Sigmoid colon (tissue), 7 donors: ENCODE measurements around the gene ATP5IF1. TPM values are rescaled to one million over a fixed set of nuclear protein-coding genes. Genes with fewer than 3 reads are reported as not detected.

Experiments
- DNase-seq: peaks from one replicate; pipeline ENCODE4 v3.0.0-alpha.2; 2019
- H3K27ac ChIP-seq, 4 donors: fragments of 200-600 bp; sonication (generic); one replicate each; pipeline ENCODE4 v1.5.1; 2016 to 2019; ENCODE audit warnings: mild to moderate bottlenecking in 1 of 4
- H3K27me3 ChIP-seq, 3 donors: fragments of 200-600 bp; sonication (generic); one replicate each; pipeline ENCODE4 v1.5.1; 2019; ENCODE audit warnings: mild to moderate bottlenecking in 1 of 3
- H3K36me3 ChIP-seq, 4 donors: fragments of 200-600 bp; sonication (generic); one replicate each; pipeline ENCODE4 v1.5.1; 2016 to 2019
- H3K4me1 ChIP-seq, 4 donors: fragments of 200-600 bp; sonication (generic); one replicate each; pipeline ENCODE4 v1.5.1; 2017 to 2019
- H3K4me3 ChIP-seq, 4 donors: fragments of 200-600 bp; sonication (generic); one replicate each; pipeline ENCODE4 v1.5.1; 2017 to 2019; ENCODE audit warnings: mild to moderate bottlenecking in 2 of 4, moderate library complexity in 1 of 4
- H3K9me3 ChIP-seq, 4 donors: fragments of 200-600 bp in 3 of 4; sonication (generic) in 3 of 4; one replicate each; pipeline versions ENCODE4 v1.5.1 to v1.6.1; 2013 to 2019
- EP300 ChIP-seq, 4 donors: sonication (generic); formaldehyde crosslinking; IDR thresholded peaks; one replicate each; pipeline ENCODE4 v1.6.1; 2017; ENCODE audit warnings: antibody characterized with exemption in 4 of 4
- POLR2A ChIP-seq, 2 donors: fragments of 450-650 bp; IDR thresholded peaks; one replicate each; pipeline ENCODE4 v1.6.1; 2016; ENCODE audit warnings: antibody characterized with exemption in 2 of 2, mild to moderate bottlenecking in 2 of 2, moderate library complexity in 2 of 2
- POLR2AphosphoS5 ChIP-seq, 4 donors: sonication (generic); formaldehyde crosslinking; IDR thresholded peaks; one replicate each; pipeline ENCODE4 v1.6.1; 2017; ENCODE audit warnings: antibody characterized with exemption in 4 of 4
- WGBS, 2 donors: extraction: QIAGEN DNeasy Blood & Tissue Kit; methylation state at CpG; one replicate each; pipeline ENCODE4 v1.1.7; 2013; 5-methylcytosine and 5-hydroxymethylcytosine counted together
- intact Hi-C: fragments of 100-400 bp; cut with DNase I; formaldehyde crosslinking; loops from one replicate; pipeline ENCODE4 v1.15.1; 2023
- polyA plus RNA-seq, 3 donors: library from polyadenylated mRNA; stranded (reverse); fragments of 200-250 nt; gene quantifications; one replicate each; pipeline ENCODE4 v1.2.3, GENCODE V29; 2013
- total RNA-seq, 4 donors: library from RNA; depleted of rRNA; stranded (reverse); fragments of >200 nt; gene quantifications; one replicate each; pipeline ENCODE4 v1.1.0, GENCODE V29; 2016
- TF ChIP-seq, protein P1 (sequence below), 4 experiments: fragments of 450-650 bp in 3 of 4; fragments of 200-600 bp in 1 of 4; IDR thresholded peaks; one replicate each; pipeline ENCODE4 v1.5.1; 2016 to 2019; ENCODE audit warnings: antibody characterized with exemption in 4 of 4, mild to moderate bottlenecking in 3 of 4, moderate library complexity in 2 of 4
- donor health status: healthy with polysubstance abuse.
- donor health status: Bipolar disorder and iron deficiency.
- donor health status: healthy.

The ATP5IF1 gene
- total and polyA plus RNA-seq, 7 donors = 167 to 1,120 (median 260) TPM

DNA sequence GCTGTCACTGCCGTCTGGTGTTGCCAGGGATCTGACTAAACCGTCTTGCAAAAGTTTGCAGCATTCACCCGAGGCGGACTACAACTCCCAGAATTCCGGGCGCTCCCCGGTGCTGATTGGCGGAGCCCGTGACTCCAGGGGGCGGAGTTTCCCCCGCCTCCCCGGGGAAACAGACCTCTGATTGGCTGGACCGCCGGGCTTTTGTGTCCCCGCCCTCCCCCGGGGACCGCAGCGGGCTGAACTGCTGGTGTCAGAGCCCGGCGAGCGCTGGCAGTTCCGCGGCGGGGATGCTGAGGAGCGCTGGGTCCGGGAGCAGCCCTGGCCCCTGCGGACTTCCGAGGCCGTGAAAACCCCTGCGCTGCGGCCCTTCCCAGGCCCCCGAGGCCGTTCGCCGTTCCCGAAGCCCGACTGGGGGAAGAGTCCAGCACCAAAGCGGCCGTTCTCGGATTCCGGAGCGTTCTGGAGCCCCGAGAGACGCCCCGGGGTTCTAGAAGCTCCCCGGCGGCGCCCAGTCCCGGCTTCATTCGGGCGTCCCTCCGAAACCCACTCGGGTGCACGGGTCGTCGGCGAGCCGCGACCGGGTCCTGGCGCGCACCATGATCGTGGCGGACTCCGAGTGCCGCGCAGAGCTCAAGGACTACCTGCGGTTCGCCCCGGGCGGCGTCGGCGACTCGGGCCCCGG is 23.5 kb downstream of the ATP5IF1 start, which contains the start of gene SESN2:
Gene SESN2, plus strand, starts transcription at position 267 of the 682 bp plus-strand sequence. Its CDS starts 330 bp downstream, at position 597.
- Histone ChIP-seq H3K9me3 (no peaks in the 10 kb centered on the region), H3K27me3 (no peaks in the 10 kb centered on the region), H3K4me1 (peaks cover 0 to 29% (median 18%) of the 10 kb centered on the region in 4 donors), H3K27ac (peak within 1 kb of the TSS; percentile 85 to 98 (median 95)), H3K36me3 (no peaks in the 10 kb centered on the region), H3K4me3 (peak within 1 kb of the TSS; percentile 77 to 87 (median 80))
- 0 to 1% methylated on average over 76 of the region's 76 CpGs for WGBS, 2 donors
- intact Hi-C loops = no loop called here
- TF ChIP-seq POLR2A (IDR thresholded peaks at IDR 0.05) (peak; percentile 97 to 98), POLR2AphosphoS5 (IDR thresholded peaks at IDR 0.05) (peak; percentile 98 to 99 (median 98))
- TF ChIP-seq, protein P1, sequence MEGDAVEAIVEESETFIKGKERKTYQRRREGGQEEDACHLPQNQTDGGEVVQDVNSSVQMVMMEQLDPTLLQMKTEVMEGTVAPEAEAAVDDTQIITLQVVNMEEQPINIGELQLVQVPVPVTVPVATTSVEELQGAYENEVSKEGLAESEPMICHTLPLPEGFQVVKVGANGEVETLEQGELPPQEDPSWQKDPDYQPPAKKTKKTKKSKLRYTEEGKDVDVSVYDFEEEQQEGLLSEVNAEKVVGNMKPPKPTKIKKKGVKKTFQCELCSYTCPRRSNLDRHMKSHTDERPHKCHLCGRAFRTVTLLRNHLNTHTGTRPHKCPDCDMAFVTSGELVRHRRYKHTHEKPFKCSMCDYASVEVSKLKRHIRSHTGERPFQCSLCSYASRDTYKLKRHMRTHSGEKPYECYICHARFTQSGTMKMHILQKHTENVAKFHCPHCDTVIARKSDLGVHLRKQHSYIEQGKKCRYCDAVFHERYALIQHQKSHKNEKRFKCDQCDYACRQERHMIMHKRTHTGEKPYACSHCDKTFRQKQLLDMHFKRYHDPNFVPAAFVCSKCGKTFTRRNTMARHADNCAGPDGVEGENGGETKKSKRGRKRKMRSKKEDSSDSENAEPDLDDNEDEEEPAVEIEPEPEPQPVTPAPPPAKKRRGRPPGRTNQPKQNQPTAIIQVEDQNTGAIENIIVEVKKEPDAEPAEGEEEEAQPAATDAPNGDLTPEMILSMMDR (IDR thresholded peaks at IDR 0.05) = no peak
- DNase-seq = peak; percentile 100

DNA sequence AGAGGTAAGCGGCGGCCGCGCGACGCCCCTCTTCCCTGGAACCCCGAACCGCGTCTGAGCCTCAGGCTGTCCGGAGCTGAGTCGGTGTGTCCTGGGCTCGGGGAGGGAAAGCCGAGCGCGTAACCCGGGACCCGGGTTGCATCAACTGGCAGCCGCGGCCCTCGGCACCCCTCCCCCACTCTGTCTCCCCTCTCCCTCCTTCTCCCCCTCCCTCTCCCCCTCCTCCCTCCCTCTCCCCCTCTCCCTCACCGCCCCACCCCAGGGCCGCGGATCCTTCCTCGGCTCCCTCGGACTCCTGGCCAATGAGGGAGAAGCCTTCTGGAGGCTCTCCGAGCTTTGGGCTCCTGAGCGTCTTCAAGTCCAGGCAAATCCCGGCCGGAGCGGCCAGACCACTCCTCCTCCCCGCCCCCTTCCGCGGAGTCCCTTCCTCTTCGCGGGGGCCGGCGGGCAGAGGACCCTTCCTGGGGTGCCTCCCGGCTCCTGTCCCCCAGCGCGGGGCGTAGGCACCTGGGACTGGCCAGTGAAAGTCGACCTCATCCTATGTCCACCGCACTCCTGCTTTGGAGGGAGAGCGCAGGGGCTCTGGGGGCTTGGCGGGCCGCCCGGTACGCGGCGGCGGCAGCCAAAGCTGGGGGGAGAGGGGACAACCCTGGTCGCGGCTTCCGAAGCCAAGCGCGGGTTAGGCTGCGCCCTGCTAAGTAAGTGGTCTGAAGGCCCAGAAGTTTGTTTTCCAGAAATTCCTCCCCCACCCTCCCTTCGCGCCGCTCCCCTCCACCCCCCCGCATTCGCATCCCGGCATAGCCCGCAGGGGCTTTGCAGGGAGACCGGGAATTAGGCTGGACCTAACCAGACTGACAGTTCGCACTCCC is 24.2 kb downstream of the ATP5IF1 start:
- intact Hi-C loops = no loop called here
- H3K4me1 ChIP-seq = peaks cover 0 to 29% (median 18%) of the 10 kb centered on the region in 4 donors
- H3K9me3 ChIP-seq = no peaks in the 10 kb centered on the region
- peak in 1 of 4 donors; percentile 57 for TF ChIP-seq POLR2AphosphoS5 (IDR thresholded peaks at IDR 0.05)
- TF ChIP-seq EP300 (IDR thresholded peaks at IDR 0.05) = peak in 1 of 4 donors; percentile 9
- TF ChIP-seq, protein P1 (IDR thresholded peaks at IDR 0.05) = no peak
- TF ChIP-seq POLR2A (IDR thresholded peaks at IDR 0.05) = no peak
- peak overlapping the region; percentile 85 to 98 (median 95) for H3K27ac ChIP-seq
- H3K27me3 ChIP-seq = no peaks in the 10 kb centered on the region
- H3K36me3 ChIP-seq = no peaks in the 10 kb centered on the region
- 1 to 3% methylated on average over 66 of the region's 66 CpGs for WGBS, 2 donors
- H3K4me3 ChIP-seq = peak overlapping the region; percentile 77 to 87 (median 80)
- peak; percentile 95 for DNase-seq

DNA sequence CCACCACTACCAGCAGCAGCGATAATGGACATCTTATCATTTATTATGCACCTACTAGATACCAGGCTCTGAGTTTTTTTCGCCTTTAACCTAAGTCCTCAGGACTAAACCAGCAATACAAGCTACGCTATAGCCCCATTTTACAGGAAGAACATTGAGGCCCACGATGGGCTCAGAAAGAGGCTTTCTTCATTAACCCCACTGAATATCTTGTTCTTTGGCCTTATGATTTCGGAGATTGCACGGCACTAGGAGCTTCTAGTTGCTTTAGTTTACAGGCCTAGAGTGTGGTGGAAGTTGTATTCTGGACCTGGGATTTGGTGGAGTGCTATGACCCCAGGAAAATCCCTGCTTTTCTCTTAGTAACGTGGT is 24.9 kb downstream of the ATP5IF1 start:
- H3K27ac ChIP-seq = peak overlapping the region; percentile 85 to 98 (median 95)
- intact Hi-C loops = no loop called here
- 38 to 69% methylated on average over 7 of the region's 7 CpGs for WGBS, 2 donors

DNA sequence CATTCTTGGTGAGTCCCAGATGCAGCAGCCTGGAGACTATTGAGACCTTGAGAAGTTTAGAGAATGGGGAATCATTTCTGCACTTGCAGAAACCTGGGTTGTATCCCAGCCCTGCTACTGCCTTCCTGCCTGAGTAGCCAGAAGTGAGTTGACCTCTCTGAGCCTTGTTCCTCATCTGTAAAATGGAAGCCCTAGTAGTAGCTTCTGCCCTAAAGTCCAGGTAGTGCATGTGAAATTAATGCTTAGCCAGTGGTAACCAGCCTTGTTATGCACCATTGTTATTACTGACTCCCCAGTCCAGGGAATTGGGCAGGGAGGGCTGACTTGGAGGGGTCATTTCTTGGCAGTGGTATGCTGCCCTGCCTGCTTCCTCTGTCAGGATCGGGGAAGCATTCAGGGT is 29.0 kb downstream of the ATP5IF1 start:
- Histone ChIP-seq H3K4me3 (no peak overlapping the region), H3K27me3 (no peaks in the 10 kb centered on the region), H3K4me1 (peaks cover 0 to 22% (median 15%) of the 10 kb centered on the region in 4 donors), H3K27ac (no peak overlapping the region), H3K9me3 (no peaks in the 10 kb centered on the region), H3K36me3 (peaks cover 0 to 13% (median 0%) of the 10 kb centered on the region in 4 donors)
- peak; percentile 46 for DNase-seq
- TF ChIP-seq POLR2A (IDR thresholded peaks at IDR 0.05) (no peak), EP300 (IDR thresholded peaks at IDR 0.05) (no peak), POLR2AphosphoS5 (IDR thresholded peaks at IDR 0.05) (no peak)
- TF ChIP-seq, protein P1 (IDR thresholded peaks at IDR 0.05) = no peak
- intact Hi-C loops = loop anchor here (5.0 kb wide), 1 partner anchor 57 kb away; no protein-coding TSS in a partner anchor
- WGBS, 2 donors = 91 to 97% methylated on average over 1 of the region's 1 CpG

More for the DNA sequence above, 24.9 kb downstream of the ATP5IF1 start:
- no peaks in the 10 kb centered on the region for H3K27me3 ChIP-seq
- H3K4me3 ChIP-seq = peak overlapping the region; percentile 77 to 87 (median 80)
- TF ChIP-seq POLR2AphosphoS5 (IDR thresholded peaks at IDR 0.05) (no peak), POLR2A (IDR thresholded peaks at IDR 0.05) (no peak), EP300 (IDR thresholded peaks at IDR 0.05) (no peak)
- TF ChIP-seq, protein P1 (IDR thresholded peaks at IDR 0.05) = no peak
- peaks cover 0 to 29% (median 18%) of the 10 kb centered on the region in 4 donors for H3K4me1 ChIP-seq
- no peaks in the 10 kb centered on the region for H3K36me3 ChIP-seq
- no peak for DNase-seq
- no peaks in the 10 kb centered on the region for H3K9me3 ChIP-seq
